OCI-M2 (cell line): ENCODE results near the gene PAPPA2.

Experiments used
- DNase-seq: peaks from one replicate; lab custom pipeline; 2025; ENCODE audit not compliant: unreplicated experiment; lab: John Stamatoyannopoulos, UW

The PAPPA2 gene

GRCh38 chr1:176691251-176692228 is 228.6 kb downstream of the PAPPA2 start:
- no peak for DNase-seq

- DNase-seq: no peak
Measured at GRCh38 chr1:176692431-176692830, 229.5 kb downstream of the PAPPA2 start.

GRCh38 chr1:176692988-176693696 is 230.2 kb downstream of the PAPPA2 start:
- no peak for DNase-seq

GRCh38 chr1:176693697-176694329 is 230.8 kb downstream of the PAPPA2 start:
- DNase-seq: no peak

GRCh38 chr1:176694713-176695112 is 231.7 kb downstream of the PAPPA2 start:
- DNase-seq: no peak

GRCh38 chr1:176696109-176696508 is 233.1 kb downstream of the PAPPA2 start:
- no peak for DNase-seq

- no peak for DNase-seq
Measured at GRCh38 chr1:176696689-176697088, 233.7 kb downstream of the PAPPA2 start.

GRCh38 chr1:176699821-176700220 is 236.8 kb downstream of the PAPPA2 start:
- no peak for DNase-seq

GRCh38 chr1:176701151-176701866 is 238.3 kb downstream of the PAPPA2 start:
- no peak for DNase-seq

GRCh38 chr1:176702901-176703300 is 239.9 kb downstream of the PAPPA2 start:
- DNase-seq: no peak

GRCh38 chr1:176705585-176705984 is 242.6 kb downstream of the PAPPA2 start:
- no peak for DNase-seq

- no peak for DNase-seq
Measured at GRCh38 chr1:176717066-176717750, 254.2 kb downstream of the PAPPA2 start.

GRCh38 chr1:176719447-176719846 is 256.5 kb downstream of the PAPPA2 start:
- DNase-seq: no peak

- no peak for DNase-seq
Measured at GRCh38 chr1:176720838-176721237, 257.9 kb downstream of the PAPPA2 start.

GRCh38 chr1:176733661-176734060 is 270.7 kb downstream of the PAPPA2 start:
- DNase-seq: no peak

- no peak for DNase-seq
Measured at GRCh38 chr1:176735201-176735600, 272.2 kb downstream of the PAPPA2 start.

- no peak for DNase-seq
Measured at GRCh38 chr1:176736015-176736414, 273.0 kb downstream of the PAPPA2 start.

- no peak for DNase-seq
Measured at GRCh38 chr1:176741181-176741580, 278.2 kb downstream of the PAPPA2 start.

GRCh38 chr1:176742322-176742721 is 279.3 kb downstream of the PAPPA2 start:
- DNase-seq: no peak

- no peak for DNase-seq
Measured at GRCh38 chr1:176744142-176744541, 281.2 kb downstream of the PAPPA2 start.
